Astrocyte of the cerebellum (primary cell): ENCODE measurements around the gene SARS1.

Experiments used
- DNase-seq: peaks from one replicate; pipeline ENCODE4 v3.0.0-alpha.2; 2011; ENCODE audit warnings: low read depth
- H3K4me3 ChIP-seq: 2 replicates; pipeline ENCODE4 v1.5.1; 2011; ENCODE audit warnings: mild to moderate bottlenecking, low read depth, low read length, moderate library complexity
- in situ Hi-C: cut with HindIII; loops from 2 replicates; pipeline ENCODE4 v1.10.0; 2017; ENCODE audit warnings: low sequenced_read_pairs
- TF ChIP-seq, protein P1 (sequence below): IDR thresholded peaks from 2 replicates; pipeline ENCODE4 v1.5.1; 2012; ENCODE audit warnings: low read length, low read depth, moderate library complexity, mild to moderate bottlenecking; ENCODE audit errors: missing control alignments

Gene SARS1

DNA sequence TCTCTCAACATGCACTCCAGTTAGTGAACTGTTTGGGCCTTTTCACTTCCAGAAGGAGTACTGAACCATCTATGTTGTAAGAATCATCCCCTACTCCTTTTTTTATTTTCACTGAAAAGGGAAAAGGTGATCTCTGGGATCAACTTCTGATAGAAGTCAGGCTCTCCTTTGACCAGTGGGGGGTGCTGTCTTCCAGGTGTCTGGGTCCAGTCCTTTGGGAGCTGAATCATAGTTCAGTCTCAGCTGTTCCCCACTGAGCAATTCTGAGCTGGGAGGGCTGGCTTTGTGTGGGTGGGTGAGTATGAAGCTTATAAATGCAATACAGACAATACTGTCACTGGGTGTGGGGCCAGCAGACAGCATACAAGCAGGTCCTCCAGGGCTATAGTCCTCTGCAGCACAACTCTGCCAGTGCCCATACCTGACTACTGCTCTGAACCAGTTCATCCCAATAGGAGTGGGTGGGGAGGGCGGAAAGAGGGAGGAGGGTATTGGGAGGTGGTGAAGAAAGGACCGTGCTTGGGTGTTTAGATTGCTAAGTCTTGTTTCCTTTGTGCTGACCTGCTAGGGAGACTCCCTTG, 12.5 kb upstream of the SARS1 start:
- DNase-seq: peak; percentile 38
- TF ChIP-seq, protein P1, sequence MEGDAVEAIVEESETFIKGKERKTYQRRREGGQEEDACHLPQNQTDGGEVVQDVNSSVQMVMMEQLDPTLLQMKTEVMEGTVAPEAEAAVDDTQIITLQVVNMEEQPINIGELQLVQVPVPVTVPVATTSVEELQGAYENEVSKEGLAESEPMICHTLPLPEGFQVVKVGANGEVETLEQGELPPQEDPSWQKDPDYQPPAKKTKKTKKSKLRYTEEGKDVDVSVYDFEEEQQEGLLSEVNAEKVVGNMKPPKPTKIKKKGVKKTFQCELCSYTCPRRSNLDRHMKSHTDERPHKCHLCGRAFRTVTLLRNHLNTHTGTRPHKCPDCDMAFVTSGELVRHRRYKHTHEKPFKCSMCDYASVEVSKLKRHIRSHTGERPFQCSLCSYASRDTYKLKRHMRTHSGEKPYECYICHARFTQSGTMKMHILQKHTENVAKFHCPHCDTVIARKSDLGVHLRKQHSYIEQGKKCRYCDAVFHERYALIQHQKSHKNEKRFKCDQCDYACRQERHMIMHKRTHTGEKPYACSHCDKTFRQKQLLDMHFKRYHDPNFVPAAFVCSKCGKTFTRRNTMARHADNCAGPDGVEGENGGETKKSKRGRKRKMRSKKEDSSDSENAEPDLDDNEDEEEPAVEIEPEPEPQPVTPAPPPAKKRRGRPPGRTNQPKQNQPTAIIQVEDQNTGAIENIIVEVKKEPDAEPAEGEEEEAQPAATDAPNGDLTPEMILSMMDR: peak; percentile 80
- in situ Hi-C loops: loop anchor here (5.0 kb wide), 1 partner anchor 36 kb away; no protein-coding TSS in a partner anchor
- H3K4me3 ChIP-seq: no peak overlapping the region

DNA sequence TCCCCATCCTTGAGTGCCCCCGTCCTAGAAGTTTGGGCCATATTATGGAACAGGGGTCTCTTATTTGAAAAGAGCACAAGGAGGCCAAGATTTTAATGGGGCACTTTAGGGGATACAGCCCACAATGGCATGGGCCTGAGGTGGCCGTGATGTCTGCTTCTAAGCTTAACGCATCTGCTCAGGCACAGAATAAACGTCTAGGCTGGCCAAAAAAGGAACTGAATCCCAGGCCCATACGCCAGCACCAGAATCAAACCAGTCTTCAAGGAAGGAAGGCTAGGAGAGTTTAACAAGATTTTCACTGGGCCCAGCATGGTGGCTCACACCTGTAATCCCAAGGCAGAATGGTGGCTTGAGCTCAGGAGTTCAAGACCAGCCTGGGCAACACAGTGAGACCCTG, 9.2 kb upstream of the SARS1 start:
- no peak for DNase-seq
- in situ Hi-C loops: loop anchor here (5.0 kb wide), 1 partner anchor 33 kb away; no protein-coding TSS in a partner anchor

DNA sequence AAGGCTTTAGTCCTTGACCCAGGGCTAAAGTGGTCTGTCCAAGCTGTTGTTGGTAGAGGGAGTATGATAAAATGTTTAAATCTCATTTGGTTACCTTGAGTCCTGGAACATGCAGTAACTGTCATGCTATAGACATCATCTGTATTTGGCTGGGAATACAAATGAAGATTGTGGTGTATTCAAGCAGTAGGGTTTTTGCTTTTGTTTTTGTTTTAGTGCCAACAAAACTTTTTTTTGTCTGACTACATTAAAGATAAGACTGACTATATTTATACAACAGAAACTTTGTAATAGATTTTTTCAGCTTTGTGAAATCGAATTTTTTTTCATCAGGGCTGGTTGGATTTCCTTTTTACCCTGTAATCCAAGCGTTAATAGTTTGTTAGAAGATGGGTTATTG, 7.4 kb upstream of the SARS1 start:
- no peak for DNase-seq
- TF ChIP-seq, protein P1: no peak
- in situ Hi-C loops: no loop called here
- no peak overlapping the region for H3K4me3 ChIP-seq

More for the DNA sequence above, 9.2 kb upstream of the SARS1 start:
- no peak overlapping the region for H3K4me3 ChIP-seq
- TF ChIP-seq, protein P1: no peak

DNA sequence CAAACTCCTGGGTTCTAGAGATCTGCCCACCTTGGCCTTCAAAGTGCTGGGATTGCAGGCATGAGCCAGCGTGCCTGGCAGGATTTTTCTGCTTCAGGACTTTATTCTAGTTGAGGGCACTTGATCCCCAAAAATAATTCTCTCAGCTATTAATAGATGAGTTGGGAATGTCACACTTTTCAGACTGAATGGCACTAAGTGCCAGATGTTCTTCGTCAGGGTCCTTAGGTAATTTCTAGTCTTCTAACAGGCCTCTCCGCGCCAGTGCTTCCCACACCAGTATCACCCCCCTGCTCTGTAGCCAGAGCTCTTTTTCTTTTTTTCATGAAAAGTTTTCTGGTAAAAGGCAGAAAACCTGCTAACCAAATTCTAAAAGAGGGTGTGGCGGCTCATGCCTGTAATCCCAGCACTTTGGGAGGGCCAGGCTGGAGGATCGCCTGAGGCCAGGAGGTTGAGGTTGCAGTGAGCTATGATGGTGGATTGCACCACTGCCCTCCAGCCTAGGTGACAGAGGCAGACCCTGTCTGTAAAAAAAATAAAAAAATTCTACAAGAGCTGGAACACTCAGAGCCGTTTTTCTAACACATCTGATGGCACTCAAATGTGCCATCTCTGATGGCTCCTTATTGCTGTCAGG, 6.1 kb upstream of the SARS1 start:
- no peak for DNase-seq
- TF ChIP-seq, protein P1: no peak
- H3K4me3 ChIP-seq: no peak overlapping the region
- in situ Hi-C loops: no loop called here

DNA sequence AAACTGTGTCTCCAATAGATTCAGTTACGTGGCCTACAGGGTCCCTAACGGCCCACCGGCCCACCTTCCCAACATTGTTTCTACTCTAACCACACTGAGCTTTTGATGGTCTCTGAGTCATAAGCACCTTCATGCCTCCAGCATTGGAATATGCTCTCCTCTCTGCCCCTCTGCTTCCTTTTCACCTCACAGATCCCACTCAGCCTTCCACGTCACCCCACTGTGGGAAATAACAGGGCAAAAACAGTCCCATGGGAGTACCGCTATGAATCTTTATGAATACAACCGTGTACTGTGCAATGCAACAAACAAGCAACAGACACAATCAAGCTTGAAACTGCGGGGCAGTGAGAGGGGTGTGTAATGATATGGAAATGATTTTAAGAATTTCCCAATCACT, 5.3 kb upstream of the SARS1 start:
- no peak for DNase-seq
- TF ChIP-seq, protein P1: no peak
- in situ Hi-C loops: no loop called here
- no peak overlapping the region for H3K4me3 ChIP-seq

DNA sequence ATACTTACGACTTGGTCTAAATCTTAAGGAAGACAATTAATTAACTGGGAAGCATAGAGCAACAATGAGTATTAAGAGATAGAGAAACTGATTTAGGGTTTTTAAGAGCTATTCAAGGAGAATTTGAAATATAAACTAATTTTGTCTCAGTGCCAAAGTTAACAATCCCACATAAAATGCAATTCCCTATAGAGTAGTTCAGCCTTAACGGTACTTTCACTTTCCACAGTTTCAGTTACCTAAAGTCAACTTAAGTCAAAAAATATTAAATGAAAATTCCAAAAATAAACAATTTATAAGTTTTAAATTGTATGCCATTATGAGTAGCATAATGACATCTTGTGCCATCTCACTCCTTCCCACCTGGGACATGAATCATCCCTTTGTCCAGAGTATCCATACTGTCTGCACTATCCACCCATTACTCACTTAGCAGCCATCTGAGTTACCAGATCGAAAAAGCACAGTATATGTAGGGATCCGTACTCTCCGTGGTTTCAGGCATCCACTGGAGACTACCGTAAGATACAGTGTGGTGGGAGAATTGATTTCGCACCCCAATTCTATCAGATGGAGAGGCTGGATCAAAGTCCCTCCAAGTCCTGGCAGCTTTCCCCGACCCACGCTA, 4.8 kb upstream of the SARS1 start:
- H3K4me3 ChIP-seq: no peak overlapping the region
- DNase-seq: no peak
- in situ Hi-C loops: no loop called here
- TF ChIP-seq, protein P1: no peak
